Stimulated activated naive B cell treated with anti-CD40 and anti-IgM and Interleukin-4, amounts not matched to agents 10 μg/mL and 1 μg/mL and 100 μg/mL, for 72 hours (primary cell): ENCODE results near the gene EDNRA.

Experiments
- ATAC-seq, 2 donors: fragments of 150-1000 bp; cut with Tn5 transposase; replicated peaks; 2 replicates each; pipeline ENCODE4 v1.10.0; 2021; ENCODE audit warnings: moderate library complexity in 1 of 2
- DNase-seq: peaks from one replicate; pipeline ENCODE4 v3.0.0; 2021
- H3K27ac Mint-ChIP-seq: one replicate; pipeline ENCODE4 v1.8.0; 2022; ENCODE audit warnings: mild to moderate bottlenecking, mixed read lengths
- H3K27me3 Mint-ChIP-seq, 2 donors: one replicate each; pipeline ENCODE4 v1.8.0; 2022; ENCODE audit warnings: mixed read lengths in 2 of 2
- H3K36me3 Mint-ChIP-seq, 2 donors: one replicate each; pipeline ENCODE4 v1.8.0; 2022; ENCODE audit warnings: mixed read lengths in 2 of 2, mild to moderate bottlenecking in 1 of 2
- H3K4me1 Mint-ChIP-seq, 2 donors: one replicate each; pipeline ENCODE4 v1.8.0; 2022; ENCODE audit warnings: mixed read lengths in 2 of 2, mild to moderate bottlenecking in 1 of 2
- H3K4me3 Mint-ChIP-seq, 2 donors: one replicate each; pipeline ENCODE4 v1.8.0; 2022; ENCODE audit warnings: mild to moderate bottlenecking in 2 of 2, mixed read lengths in 2 of 2, moderate library complexity in 1 of 2
- H3K9me3 Mint-ChIP-seq, 2 donors: one replicate each; pipeline ENCODE4 v1.8.0; 2022; ENCODE audit warnings: mixed read lengths in 2 of 2, mild to moderate bottlenecking in 1 of 2

Gene EDNRA

DNA sequence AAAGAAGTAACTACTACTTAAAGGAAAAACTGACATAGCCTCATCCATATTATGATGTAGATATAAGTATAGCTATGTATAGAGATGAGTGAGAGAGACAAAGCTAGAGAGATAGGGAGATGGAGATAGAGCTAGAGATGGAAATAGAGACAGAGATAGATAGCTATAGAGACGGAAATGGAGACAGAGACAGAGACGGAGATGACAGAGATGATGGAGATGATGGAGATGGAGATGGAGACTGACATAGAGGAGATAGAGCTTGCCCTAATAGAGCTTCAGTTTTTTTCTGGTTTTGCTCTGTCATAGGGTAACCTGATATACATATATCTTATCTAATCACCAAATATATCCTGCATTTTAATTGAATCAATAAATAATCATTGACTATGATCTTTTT lies 4.3 kb downstream of the EDNRA start:
- H3K9me3 Mint-ChIP-seq, result peaks cover 0 to 4% of the 10 kb centered on the region in 2 donors
- H3K4me3 Mint-ChIP-seq, result no peak overlapping the region
- no peaks in the 10 kb centered on the region for H3K4me1 Mint-ChIP-seq
- H3K27ac Mint-ChIP-seq, result no peak overlapping the region
- peaks cover 4 to 24% of the 10 kb centered on the region in 2 donors for H3K27me3 Mint-ChIP-seq
- DNase-seq (no peak), ATAC-seq (no peak)
- H3K36me3 Mint-ChIP-seq, result peaks cover 0 to 3% of the 10 kb centered on the region in 2 donors

DNA sequence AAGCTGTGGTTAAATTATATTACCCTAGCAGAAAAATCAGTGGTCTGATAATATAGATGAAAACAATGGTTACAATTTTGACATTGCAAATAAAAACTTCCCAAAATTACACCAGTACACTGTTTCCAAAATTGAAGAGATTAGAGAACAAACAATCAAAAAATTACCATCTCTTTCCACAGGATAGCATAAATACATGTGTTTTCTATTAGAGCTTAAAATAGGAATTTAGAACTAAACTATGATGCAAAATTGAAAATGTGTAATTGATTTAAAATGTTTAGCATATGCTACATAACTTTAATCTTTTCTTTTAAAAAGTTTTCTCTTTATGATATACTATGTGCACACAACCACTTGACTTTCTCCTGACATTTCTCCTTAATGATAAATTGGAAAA lies 6.7 kb downstream of the EDNRA start:
- H3K4me1 Mint-ChIP-seq, result no peaks in the 10 kb centered on the region
- H3K27me3 Mint-ChIP-seq, result peaks cover 0 to 1% of the 10 kb centered on the region in 2 donors
- H3K9me3 Mint-ChIP-seq, result peaks cover 0 to 2% of the 10 kb centered on the region in 2 donors

DNA sequence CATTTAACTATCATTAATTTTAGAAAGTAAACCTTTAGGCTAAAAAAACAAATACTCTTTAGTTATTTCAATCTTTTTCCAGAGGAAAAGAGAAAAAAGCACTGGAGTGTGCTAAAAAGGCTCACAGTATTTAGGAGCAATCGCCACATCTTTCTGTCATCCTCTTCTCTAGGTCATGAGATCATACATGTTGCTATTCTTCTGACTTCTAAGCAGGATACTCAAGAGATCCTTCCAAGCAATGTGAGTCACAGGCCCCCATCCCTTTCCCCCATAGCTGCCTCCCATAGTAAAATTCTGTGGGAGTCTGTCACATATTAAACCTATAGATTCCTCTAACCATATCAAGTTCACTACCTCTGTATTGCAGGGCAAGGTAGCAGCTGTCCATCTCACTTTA lies 7.7 kb downstream of the EDNRA start:
- no peaks in the 10 kb centered on the region for H3K4me1 Mint-ChIP-seq
- H3K9me3 Mint-ChIP-seq, result peaks cover 0 to 2% of the 10 kb centered on the region in 2 donors
- no peak overlapping the region for H3K4me3 Mint-ChIP-seq
- H3K36me3 Mint-ChIP-seq, result no peaks in the 10 kb centered on the region
- DNase-seq (no peak), ATAC-seq (no peak)
- H3K27ac Mint-ChIP-seq, result no peak overlapping the region
- H3K27me3 Mint-ChIP-seq, result no peaks in the 10 kb centered on the region

More for the DNA sequence above, 6.7 kb downstream of the EDNRA start:
- no peak overlapping the region for H3K27ac Mint-ChIP-seq
- H3K4me3 Mint-ChIP-seq, result no peak overlapping the region
- ATAC-seq, result no peak
- H3K36me3 Mint-ChIP-seq, result no peaks in the 10 kb centered on the region
- no peak for DNase-seq

DNA sequence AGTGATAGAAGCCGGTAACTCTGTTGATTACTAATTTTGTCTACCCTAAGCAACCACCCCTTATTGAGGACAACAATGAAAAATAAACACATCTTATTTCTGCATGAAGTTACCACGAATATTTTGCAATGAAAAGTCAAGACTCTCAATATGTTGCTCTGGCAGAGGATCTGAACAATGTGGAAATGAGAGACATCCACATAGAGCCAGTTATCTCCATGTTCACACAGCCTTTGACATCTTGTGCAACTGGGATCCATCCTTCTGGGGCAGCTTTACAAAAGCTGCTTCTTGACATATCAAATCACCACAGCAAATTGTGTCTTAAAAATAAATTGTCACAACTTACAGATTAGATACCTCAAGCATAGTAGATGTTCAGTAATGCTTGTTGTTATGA lies 10.2 kb downstream of the EDNRA start:
- Mint-ChIP-seq H3K4me1 (no peaks in the 10 kb centered on the region), H3K9me3 (peaks cover 5% of the 10 kb centered on the region in 2 donors), H3K36me3 (no peaks in the 10 kb centered on the region), H3K27ac (no peak overlapping the region), H3K27me3 (peaks cover 0 to 6% of the 10 kb centered on the region in 2 donors), H3K4me3 (no peak overlapping the region)
- ATAC-seq, result no peak
- no peak for DNase-seq

DNA sequence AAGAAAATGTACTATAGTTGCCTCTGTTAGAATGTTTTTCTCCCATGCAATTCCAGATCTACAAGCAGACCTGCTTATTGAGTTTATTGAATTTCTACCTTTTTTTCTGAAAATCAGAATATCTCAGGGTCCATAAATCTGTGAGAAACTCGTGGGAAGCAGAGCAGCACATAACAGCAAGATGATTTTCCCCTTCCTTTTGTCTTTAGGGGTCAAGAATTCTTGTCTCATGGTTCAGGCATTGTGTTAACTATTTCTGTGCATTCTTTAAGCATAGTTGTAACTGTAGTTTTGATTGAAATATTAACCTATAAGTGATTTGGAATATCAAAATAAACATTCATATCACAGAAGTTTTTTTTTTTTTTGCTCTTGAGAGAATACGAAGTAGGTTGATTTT lies 11.4 kb downstream of the EDNRA start:
- no peak for DNase-seq
- H3K27me3 Mint-ChIP-seq, result peaks cover 0 to 6% of the 10 kb centered on the region in 2 donors
- no peak for ATAC-seq
- H3K4me3 Mint-ChIP-seq, result no peak overlapping the region
- H3K9me3 Mint-ChIP-seq, result peaks cover 5% of the 10 kb centered on the region in 2 donors
- H3K27ac Mint-ChIP-seq, result no peak overlapping the region
- H3K36me3 Mint-ChIP-seq, result no peaks in the 10 kb centered on the region
- H3K4me1 Mint-ChIP-seq, result no peaks in the 10 kb centered on the region

DNA sequence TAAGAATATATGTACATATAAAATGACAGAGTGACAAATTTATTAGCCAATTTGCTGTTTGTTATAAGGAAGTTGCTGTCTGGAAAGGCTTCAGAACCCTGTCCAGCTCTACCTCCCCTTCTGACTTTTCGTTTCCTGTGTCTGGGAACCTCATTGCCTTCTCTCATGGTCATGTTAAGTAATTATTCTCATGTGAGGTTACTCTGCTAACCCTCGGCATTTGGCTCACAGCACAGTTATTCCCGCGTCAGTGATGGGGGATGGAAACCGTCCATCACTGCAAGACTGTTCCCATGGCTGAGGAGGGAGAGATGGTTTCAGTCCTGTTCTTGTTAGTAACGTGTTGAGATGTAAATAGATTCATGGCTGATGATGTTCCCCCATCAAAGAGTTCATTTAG lies 11.9 kb downstream of the EDNRA start:
- peaks cover 5% of the 10 kb centered on the region in 2 donors for H3K9me3 Mint-ChIP-seq
- DNase-seq (no peak), ATAC-seq (no peak)
- no peaks in the 10 kb centered on the region for H3K4me1 Mint-ChIP-seq
- no peak overlapping the region for H3K4me3 Mint-ChIP-seq
- H3K36me3 Mint-ChIP-seq, result no peaks in the 10 kb centered on the region
- no peak overlapping the region for H3K27ac Mint-ChIP-seq
- peaks cover 0 to 6% of the 10 kb centered on the region in 2 donors for H3K27me3 Mint-ChIP-seq

DNA sequence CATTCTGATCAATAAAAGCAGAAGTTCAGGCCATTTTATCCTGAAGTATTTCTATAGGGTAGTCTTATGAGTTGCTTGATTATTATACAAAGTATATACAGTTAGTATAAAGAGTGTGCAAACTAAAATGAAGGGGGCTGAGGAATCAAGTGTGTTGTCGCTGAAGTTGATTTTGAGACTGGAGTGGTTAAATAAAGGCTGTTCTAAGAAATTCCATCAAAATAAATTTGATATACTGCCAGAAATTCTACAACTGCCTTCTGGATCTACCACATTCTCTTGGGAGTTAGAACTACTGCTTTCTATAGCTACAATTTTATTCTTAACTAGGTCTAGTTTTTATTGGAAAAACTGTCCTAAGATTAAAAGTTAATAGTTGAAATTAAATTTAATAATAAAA lies 12.4 kb downstream of the EDNRA start:
- H3K36me3 Mint-ChIP-seq, result no peaks in the 10 kb centered on the region
- no peaks in the 10 kb centered on the region for H3K4me1 Mint-ChIP-seq
- H3K4me3 Mint-ChIP-seq, result no peak overlapping the region
- DNase-seq (no peak), ATAC-seq (no peak)
- peaks cover 0 to 6% of the 10 kb centered on the region in 2 donors for H3K27me3 Mint-ChIP-seq
- H3K9me3 Mint-ChIP-seq, result peaks cover 5% of the 10 kb centered on the region in 2 donors
- no peak overlapping the region for H3K27ac Mint-ChIP-seq

DNA sequence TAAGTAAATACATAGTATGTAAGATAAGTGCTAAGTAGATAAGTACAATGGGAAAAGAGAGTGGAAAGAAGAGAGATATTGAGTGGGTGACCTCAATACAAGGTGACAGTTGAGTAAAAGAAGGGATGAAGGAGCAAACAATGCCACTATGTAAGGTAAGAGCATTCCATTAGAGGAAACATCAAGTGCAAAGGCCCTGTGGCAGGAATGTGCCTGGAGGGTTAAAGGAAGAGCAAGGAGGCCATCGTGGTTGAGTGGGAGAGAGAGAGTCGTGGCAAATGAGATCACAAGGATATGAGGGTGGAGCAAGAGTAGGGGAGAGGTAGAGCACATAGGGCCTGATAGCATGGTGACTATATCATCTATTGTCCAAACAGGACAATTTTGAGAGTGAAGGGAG lies 13.4 kb downstream of the EDNRA start:
- peaks cover 5% of the 10 kb centered on the region in 2 donors for H3K9me3 Mint-ChIP-seq
- H3K27me3 Mint-ChIP-seq, result peaks cover 0 to 6% of the 10 kb centered on the region in 2 donors
- ATAC-seq, result no peak
- DNase-seq, result no peak
- no peaks in the 10 kb centered on the region for H3K4me1 Mint-ChIP-seq
- no peak overlapping the region for H3K27ac Mint-ChIP-seq
- no peak overlapping the region for H3K4me3 Mint-ChIP-seq
- no peaks in the 10 kb centered on the region for H3K36me3 Mint-ChIP-seq

DNA sequence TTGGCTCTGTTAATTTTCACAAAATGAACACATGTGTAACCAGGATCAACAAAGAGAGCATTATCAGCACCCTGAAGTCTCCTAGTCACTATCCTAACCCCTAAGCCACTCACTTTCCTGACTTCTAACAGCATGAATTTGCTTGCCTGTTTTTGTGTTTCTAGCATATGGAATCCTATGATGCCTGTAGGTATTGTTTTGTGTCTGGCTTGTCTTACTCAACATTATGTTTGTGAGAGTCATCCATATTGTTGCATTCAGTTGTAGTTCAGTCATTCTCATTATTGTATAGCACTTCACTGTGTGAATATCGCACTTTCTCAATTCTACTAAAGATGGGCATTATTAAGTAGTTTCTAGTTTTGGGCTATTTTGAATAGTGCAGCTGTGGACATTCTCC lies 15.6 kb downstream of the EDNRA start:
- peaks cover 0 to 6% of the 10 kb centered on the region in 2 donors for H3K27me3 Mint-ChIP-seq
- peaks cover 5% of the 10 kb centered on the region in 2 donors for H3K9me3 Mint-ChIP-seq
- ATAC-seq (no peak), DNase-seq (no peak)
- no peak overlapping the region for H3K4me3 Mint-ChIP-seq
- no peak overlapping the region for H3K27ac Mint-ChIP-seq
- no peaks in the 10 kb centered on the region for H3K4me1 Mint-ChIP-seq
- no peaks in the 10 kb centered on the region for H3K36me3 Mint-ChIP-seq

DNA sequence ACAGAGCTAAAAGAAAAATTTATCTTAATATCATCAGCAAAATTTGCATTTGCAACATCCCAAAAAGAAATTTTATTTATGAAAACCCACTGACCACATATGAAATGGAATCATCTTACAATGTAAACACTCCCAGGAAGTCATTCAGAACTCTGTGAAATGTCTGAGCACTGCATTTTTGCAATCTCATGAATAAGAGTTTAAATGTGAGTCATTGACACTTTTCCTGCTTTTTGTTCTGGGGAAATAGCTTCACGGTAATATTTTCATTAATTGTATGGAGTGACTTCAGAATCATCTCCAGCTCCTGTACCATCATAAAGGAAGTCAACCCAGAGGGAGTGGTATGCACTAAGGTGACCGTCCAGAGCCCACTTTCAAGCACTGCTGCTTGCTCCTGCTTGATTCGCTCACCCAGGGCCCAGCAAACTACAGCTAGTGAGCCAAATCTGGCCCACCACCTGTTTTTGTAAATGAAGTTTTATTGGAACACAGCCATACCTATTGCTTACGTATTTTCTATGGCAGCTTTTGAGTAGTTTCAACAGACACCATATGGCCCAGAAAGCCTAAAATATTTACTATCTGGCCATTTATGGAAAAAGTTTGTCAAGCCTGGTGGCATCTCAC lies 17.2 kb downstream of the EDNRA start:
- H3K4me1 Mint-ChIP-seq, result no peaks in the 10 kb centered on the region
- H3K36me3 Mint-ChIP-seq, result no peaks in the 10 kb centered on the region
- DNase-seq (no peak), ATAC-seq (no peak)
- H3K4me3 Mint-ChIP-seq, result no peak overlapping the region
- peaks cover 0 to 6% of the 10 kb centered on the region in 2 donors for H3K27me3 Mint-ChIP-seq
- no peak overlapping the region for H3K27ac Mint-ChIP-seq
- peaks cover 5% of the 10 kb centered on the region in 2 donors for H3K9me3 Mint-ChIP-seq

DNA sequence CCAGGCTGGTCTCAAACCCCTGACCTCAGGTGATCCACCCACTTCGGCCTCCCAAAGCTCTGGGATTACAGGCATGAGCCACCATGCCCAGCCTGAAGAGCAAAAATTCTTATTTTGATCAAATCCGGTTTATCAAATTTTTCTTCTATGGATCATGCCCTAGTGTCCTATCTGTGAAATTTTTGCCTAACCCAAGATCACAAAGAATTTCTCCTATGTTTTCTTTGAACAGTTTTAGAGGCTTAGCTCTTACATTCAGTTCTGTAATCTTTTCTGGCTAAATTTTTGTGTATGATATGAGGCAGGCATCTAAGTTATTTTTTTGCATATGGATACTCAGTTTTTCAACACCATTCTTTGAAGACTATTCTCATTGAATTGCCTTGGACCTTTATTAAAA lies 27.4 kb downstream of the EDNRA start:
- Mint-ChIP-seq H3K4me3 (no peak overlapping the region), H3K36me3 (no peaks in the 10 kb centered on the region), H3K27me3 (peaks cover 0 to 3% of the 10 kb centered on the region in 2 donors), H3K4me1 (no peaks in the 10 kb centered on the region), H3K9me3 (no peaks in the 10 kb centered on the region), H3K27ac (no peak overlapping the region)
- no peak for DNase-seq
- no peak for ATAC-seq

DNA sequence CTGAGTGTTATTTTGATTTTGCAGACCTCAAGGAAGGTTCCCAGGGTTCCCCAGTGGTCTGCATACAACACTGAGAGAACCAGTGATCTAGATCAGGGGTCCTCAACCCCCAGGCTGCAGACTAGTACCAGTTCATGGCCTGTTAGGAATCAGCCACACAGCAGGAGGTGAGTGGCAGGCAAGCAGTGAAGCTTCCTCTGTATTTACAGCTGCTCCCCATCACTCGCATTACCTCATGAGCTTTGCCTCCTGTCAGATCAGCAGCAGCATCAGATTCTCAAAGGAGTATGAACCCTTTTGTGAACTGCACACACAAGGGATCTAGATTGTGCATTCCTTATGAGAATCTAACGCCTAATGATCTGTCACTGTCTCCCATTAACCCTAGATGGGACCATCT lies 28.5 kb downstream of the EDNRA start:
- Mint-ChIP-seq H3K4me3 (no peak overlapping the region), H3K27ac (no peak overlapping the region), H3K27me3 (peaks cover 0 to 3% of the 10 kb centered on the region in 2 donors), H3K9me3 (no peaks in the 10 kb centered on the region), H3K36me3 (no peaks in the 10 kb centered on the region), H3K4me1 (no peaks in the 10 kb centered on the region)
- no peak for DNase-seq
- ATAC-seq, result no peak

DNA sequence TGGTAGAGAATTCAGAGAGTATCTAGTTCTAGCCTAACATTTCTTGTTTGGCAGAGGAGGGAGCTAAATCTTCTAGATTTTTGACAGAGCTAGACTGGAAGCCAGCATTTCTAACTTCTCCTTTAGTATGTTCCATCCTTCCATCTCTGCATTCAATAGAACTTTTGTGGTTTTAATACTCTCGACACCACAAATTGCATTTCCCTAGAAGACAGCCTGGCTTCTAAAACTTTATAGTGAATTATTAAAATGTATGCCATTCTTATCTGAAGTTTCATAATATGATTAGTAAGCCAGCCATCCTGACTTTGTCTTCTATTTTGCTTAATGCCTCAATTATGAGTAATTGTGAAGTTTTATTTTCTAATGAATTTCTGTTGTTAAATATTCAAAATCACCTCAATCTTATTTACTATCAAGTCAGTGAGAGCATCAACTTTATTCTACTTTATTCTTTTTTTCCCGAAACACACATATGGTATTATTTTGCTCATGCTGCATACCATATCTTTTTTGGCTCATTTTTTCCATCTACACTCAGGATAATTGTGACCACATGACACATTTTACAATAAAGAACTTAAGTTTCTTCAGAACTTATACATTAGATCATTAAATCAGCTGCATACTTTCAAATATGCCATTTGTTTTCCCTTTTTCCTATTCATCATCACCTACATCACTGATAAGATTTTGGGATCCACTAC lies 30.2 kb downstream of the EDNRA start:
- ATAC-seq, result no peak
- H3K4me3 Mint-ChIP-seq, result no peak overlapping the region
- H3K4me1 Mint-ChIP-seq, result no peaks in the 10 kb centered on the region
- no peak overlapping the region for H3K27ac Mint-ChIP-seq
- no peaks in the 10 kb centered on the region for H3K9me3 Mint-ChIP-seq
- peaks cover 0 to 3% of the 10 kb centered on the region in 2 donors for H3K27me3 Mint-ChIP-seq
- no peaks in the 10 kb centered on the region for H3K36me3 Mint-ChIP-seq
- DNase-seq, result no peak

DNA sequence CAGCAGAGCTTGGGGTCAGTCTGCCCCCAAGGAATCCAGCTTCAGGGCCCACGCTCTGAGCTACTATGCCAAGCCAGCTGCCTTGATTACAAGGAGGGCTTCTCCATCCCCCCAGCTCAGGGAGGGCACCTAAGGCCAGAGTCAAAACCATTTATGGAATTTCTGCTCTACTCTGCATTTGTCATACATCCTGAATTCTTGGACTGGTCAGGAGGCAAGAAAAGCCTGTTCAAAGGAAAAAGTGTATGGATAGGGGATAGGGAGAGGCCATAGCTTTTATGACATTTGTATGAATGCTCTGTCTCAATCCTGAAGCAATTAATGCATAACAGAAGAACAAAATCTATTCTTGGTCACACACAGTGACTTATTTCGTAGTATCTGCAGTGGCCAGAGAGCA lies 32.2 kb downstream of the EDNRA start:
- Mint-ChIP-seq H3K4me1 (no peaks in the 10 kb centered on the region), H3K27ac (no peak overlapping the region), H3K27me3 (peaks cover 3 to 9% of the 10 kb centered on the region in 2 donors), H3K9me3 (no peaks in the 10 kb centered on the region), H3K36me3 (no peaks in the 10 kb centered on the region), H3K4me3 (no peak overlapping the region)
- ATAC-seq (no peak), DNase-seq (no peak)

DNA sequence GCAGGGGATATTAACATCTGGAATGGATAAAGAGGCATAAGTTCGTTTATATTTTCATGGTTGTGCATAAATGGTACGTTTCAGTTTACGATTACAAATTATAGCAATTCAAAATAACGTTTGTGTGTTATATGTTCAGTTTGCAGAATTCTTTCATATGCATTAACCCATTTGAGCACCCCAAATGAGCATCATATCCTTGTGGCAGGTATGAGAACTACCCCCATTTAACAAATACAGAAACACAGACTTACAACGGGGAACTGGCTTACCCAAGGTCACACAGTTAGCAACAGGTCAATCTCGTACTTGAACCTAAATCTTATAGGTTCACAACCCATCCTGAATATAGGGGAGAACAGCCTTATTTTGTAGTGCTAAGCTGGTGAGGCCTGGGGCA lies 33.1 kb downstream of the EDNRA start:
- no peak for DNase-seq

More for the DNA sequence above, 33.1 kb downstream of the EDNRA start:
- Mint-ChIP-seq H3K36me3 (no peaks in the 10 kb centered on the region), H3K4me3 (no peak overlapping the region), H3K4me1 (no peaks in the 10 kb centered on the region), H3K9me3 (no peaks in the 10 kb centered on the region), H3K27ac (no peak overlapping the region), H3K27me3 (peaks cover 3 to 9% of the 10 kb centered on the region in 2 donors)
- no peak for ATAC-seq
